Prostate gland (tissue), 2 donors: ENCODE measurements around the gene PRKAR1B.

ENCODE experiments used
- POLR2A ChIP-seq: fragments of 450-650 bp; IDR thresholded peaks from one replicate; pipeline ENCODE4 v1.6.1; 2016; ENCODE audit warnings: antibody characterized with exemption, mild to moderate bottlenecking
- TF ChIP-seq, protein P1 (sequence below), 4 experiments: fragments of 200-600 bp in 2 of 4; fragments of 450-650 bp in 2 of 4; sonication (generic) in 2 of 4; IDR thresholded peaks; 1 replicate in 3 of 4; 2 replicates in 1 of 4; pipeline ENCODE4 v1.5.1; 2016 to 2019; ENCODE audit warnings: antibody characterized with exemption in 4 of 4, mild to moderate bottlenecking in 2 of 4, moderate library complexity in 2 of 4

- TF ChIP-seq, protein P1, sequence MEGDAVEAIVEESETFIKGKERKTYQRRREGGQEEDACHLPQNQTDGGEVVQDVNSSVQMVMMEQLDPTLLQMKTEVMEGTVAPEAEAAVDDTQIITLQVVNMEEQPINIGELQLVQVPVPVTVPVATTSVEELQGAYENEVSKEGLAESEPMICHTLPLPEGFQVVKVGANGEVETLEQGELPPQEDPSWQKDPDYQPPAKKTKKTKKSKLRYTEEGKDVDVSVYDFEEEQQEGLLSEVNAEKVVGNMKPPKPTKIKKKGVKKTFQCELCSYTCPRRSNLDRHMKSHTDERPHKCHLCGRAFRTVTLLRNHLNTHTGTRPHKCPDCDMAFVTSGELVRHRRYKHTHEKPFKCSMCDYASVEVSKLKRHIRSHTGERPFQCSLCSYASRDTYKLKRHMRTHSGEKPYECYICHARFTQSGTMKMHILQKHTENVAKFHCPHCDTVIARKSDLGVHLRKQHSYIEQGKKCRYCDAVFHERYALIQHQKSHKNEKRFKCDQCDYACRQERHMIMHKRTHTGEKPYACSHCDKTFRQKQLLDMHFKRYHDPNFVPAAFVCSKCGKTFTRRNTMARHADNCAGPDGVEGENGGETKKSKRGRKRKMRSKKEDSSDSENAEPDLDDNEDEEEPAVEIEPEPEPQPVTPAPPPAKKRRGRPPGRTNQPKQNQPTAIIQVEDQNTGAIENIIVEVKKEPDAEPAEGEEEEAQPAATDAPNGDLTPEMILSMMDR (IDR thresholded peaks at IDR 0.05), result peak; percentile 90 to 97 (median 92)
- TF ChIP-seq POLR2A, result no peak
Measured at GRCh38 chr7:774161-775109, 47.4 kb upstream of the PRKAR1B start.
